Lung (tissue), 12 donors: ENCODE data around the gene VAT1. TPM values are rescaled to one million over a fixed set of nuclear protein-coding genes. Genes with fewer than 3 reads are reported as not detected.
A peak's percentile ranks its signal among the peaks of the same experiment; 100 is the strongest.

Source experiments
- ATAC-seq: fragments of 200-7000 bp; cut with Tn5 transposase; one replicate; pipeline ENCODE4 v1.9.1; 2020; ENCODE audit warnings: moderate number of reproducible peaks; ENCODE audit not compliant: insufficient read depth, low FRiP score
- DNase-seq, 3 donors: peaks; one replicate each; pipeline ENCODE4 v3.0.0-alpha.2; 2013 to 2017
- H3K27ac ChIP-seq, 2 donors: one replicate each; pipeline ENCODE4 v1.5.1; 2013; ENCODE audit warnings: mild to moderate bottlenecking in 2 of 2, moderate library complexity in 2 of 2, control low read depth in 1 of 2, inconsistent platforms in 1 of 2, low read depth in 1 of 2, low read length in 1 of 2
- H3K27me3 ChIP-seq, 3 donors: one replicate each; pipeline ENCODE4 v1.5.1; 2013; ENCODE audit warnings: low read length in 2 of 3; ENCODE audit not compliant: control insufficient read depth in 3 of 3, insufficient read depth in 3 of 3
- H3K36me3 ChIP-seq, 4 donors: one replicate each; pipeline ENCODE4 v1.5.1; 2013; ENCODE audit warnings: low read length in 4 of 4, mild to moderate bottlenecking in 1 of 4, moderate library complexity in 1 of 4; ENCODE audit not compliant: control insufficient read depth in 4 of 4, insufficient read depth in 4 of 4
- H3K4me1 ChIP-seq, 5 donors: one replicate each; pipeline ENCODE4 v1.5.1; 2013; ENCODE audit warnings: low read length in 5 of 5, mild to moderate bottlenecking in 2 of 5, moderate library complexity in 1 of 5; ENCODE audit not compliant: control insufficient read depth in 5 of 5, insufficient read depth in 5 of 5
- H3K4me3 ChIP-seq: one replicate; pipeline ENCODE4 v1.5.1; 2013; ENCODE audit warnings: mild to moderate bottlenecking, control low read depth, moderate library complexity
- H3K9ac ChIP-seq, 2 donors: one replicate each; pipeline ENCODE4 v1.5.1; 2013; ENCODE audit warnings: low read length in 2 of 2, control low read depth in 1 of 2; ENCODE audit not compliant: insufficient read depth in 1 of 2
- H3K9me3 ChIP-seq, 4 donors: one replicate each; pipeline ENCODE4 v1.5.1; 2013; ENCODE audit warnings: low read length in 3 of 4, mild to moderate bottlenecking in 1 of 4, moderate library complexity in 1 of 4; ENCODE audit not compliant: control insufficient read depth in 4 of 4, insufficient read depth in 3 of 4
- WGBS, 2 donors: extraction: QIAGEN DNeasy Blood & Tissue Kit; methylation state at CpG; one replicate each; pipeline ENCODE4 v1.1.7; 2013; 5-methylcytosine and 5-hydroxymethylcytosine counted together
- polyA plus RNA-seq, 2 donors: library from polyadenylated mRNA; stranded (reverse); fragments of 200-250 nt; gene quantifications; one replicate each; pipeline ENCODE4 v1.2.1, GENCODE V29; 2013
- total RNA-seq, 2 donors: library from RNA; depleted of rRNA in 1 of 2; stranded (reverse); fragments of >200 nt in 1 of 2; gene quantifications; one replicate each; pipeline ENCODE4 v1.2.1, GENCODE V29; 2014 to 2021
- TF ChIP-seq, protein P1 (sequence below): IDR thresholded peaks from 2 replicates; pipeline ENCODE4 v1.5.1; 2012; ENCODE audit warnings: mild to moderate bottlenecking; ENCODE audit errors: control extremely low read depth, extremely low read depth
- donor health status: control.
- donor health status: control.
- donor health status: Bipolar disorder and iron deficiency.
- donor health status: healthy.
- donor health status: DM: yes; HTN: yes; CAD: no.

The VAT1 gene
- total and polyA plus RNA-seq, 4 donors: 62.3 to 255 (median 121) TPM

DNA sequence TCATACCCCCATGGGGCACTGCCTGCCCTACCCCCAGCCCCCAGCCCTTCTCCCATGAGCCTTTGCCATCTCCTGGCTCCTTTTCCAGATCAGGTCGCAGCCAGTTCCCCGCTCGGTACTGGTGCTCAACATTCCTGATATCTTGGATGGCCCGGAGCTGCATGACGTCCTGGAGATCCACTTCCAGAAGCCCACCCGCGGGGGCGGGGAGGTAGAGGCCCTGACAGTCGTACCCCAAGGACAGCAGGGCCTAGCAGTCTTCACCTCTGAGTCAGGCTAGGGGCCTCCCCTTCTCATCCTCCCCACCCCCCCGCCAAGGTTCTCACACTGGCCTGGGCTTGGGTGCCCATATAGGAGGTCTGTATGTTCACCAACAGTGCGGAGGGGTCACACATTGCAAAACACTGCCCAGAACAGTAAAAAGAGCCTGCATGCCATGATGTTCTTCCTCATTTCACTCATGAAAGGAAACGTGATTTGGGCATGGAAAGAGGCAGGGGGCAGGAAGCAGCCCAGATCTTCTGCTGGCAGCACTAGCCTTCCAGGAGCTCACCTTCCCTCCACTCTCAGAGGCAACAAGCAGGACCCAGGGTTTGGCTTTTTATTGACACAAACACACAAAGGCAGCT, 8.1 kb downstream of the VAT1 start:
- DNase-seq: no peak
- Histone ChIP-seq H3K9ac (no peak overlapping the region), H3K9me3 (no peaks in the 10 kb centered on the region), H3K27me3 (no peaks in the 10 kb centered on the region), H3K4me3 (no peak overlapping the region), H3K27ac (peak overlapping the region in 1 of 2 donors; percentile 48), H3K36me3 (peaks cover 0 to 42% (median 7%) of the 10 kb centered on the region in 4 donors), H3K4me1 (peaks cover 0 to 26% (median 9%) of the 10 kb centered on the region in 5 donors)
- ATAC-seq: no peak
- 64 to 76% methylated on average over 12 of the region's 12 CpGs for WGBS, 2 donors
- TF ChIP-seq, protein P1, sequence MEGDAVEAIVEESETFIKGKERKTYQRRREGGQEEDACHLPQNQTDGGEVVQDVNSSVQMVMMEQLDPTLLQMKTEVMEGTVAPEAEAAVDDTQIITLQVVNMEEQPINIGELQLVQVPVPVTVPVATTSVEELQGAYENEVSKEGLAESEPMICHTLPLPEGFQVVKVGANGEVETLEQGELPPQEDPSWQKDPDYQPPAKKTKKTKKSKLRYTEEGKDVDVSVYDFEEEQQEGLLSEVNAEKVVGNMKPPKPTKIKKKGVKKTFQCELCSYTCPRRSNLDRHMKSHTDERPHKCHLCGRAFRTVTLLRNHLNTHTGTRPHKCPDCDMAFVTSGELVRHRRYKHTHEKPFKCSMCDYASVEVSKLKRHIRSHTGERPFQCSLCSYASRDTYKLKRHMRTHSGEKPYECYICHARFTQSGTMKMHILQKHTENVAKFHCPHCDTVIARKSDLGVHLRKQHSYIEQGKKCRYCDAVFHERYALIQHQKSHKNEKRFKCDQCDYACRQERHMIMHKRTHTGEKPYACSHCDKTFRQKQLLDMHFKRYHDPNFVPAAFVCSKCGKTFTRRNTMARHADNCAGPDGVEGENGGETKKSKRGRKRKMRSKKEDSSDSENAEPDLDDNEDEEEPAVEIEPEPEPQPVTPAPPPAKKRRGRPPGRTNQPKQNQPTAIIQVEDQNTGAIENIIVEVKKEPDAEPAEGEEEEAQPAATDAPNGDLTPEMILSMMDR: no peak

DNA sequence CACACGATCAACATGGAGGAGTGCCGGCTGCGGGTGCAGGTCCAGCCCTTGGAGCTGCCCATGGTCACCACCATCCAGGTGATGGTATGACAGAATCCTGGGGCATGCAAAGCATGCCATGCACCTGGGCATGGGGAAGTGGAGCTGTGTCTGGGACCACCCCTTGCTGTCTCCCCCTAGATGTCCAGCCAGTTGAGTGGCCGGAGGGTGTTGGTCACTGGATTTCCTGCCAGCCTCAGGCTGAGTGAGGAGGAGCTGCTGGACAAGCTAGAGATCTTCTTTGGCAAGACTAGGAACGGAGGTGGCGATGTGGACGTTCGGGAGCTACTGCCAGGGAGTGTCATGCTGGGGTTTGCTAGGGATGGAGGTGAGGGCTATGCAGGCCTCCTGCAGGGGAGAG, 8.9 kb downstream of the VAT1 start:
- ATAC-seq: no peak
- H3K27ac ChIP-seq: peak overlapping the region in 1 of 2 donors; percentile 30
- no peaks in the 10 kb centered on the region for H3K27me3 ChIP-seq
- DNase-seq: no peak
- peaks cover 0 to 40% (median 5%) of the 10 kb centered on the region in 4 donors for H3K36me3 ChIP-seq
- no peak overlapping the region for H3K4me3 ChIP-seq
- 82% methylated on average over 8 of the region's 8 CpGs for WGBS, 2 donors
- TF ChIP-seq, protein P1: no peak
- H3K9ac ChIP-seq: no peak overlapping the region
- no peaks in the 10 kb centered on the region for H3K9me3 ChIP-seq
- peaks cover 0 to 23% (median 3%) of the 10 kb centered on the region in 5 donors for H3K4me1 ChIP-seq

DNA sequence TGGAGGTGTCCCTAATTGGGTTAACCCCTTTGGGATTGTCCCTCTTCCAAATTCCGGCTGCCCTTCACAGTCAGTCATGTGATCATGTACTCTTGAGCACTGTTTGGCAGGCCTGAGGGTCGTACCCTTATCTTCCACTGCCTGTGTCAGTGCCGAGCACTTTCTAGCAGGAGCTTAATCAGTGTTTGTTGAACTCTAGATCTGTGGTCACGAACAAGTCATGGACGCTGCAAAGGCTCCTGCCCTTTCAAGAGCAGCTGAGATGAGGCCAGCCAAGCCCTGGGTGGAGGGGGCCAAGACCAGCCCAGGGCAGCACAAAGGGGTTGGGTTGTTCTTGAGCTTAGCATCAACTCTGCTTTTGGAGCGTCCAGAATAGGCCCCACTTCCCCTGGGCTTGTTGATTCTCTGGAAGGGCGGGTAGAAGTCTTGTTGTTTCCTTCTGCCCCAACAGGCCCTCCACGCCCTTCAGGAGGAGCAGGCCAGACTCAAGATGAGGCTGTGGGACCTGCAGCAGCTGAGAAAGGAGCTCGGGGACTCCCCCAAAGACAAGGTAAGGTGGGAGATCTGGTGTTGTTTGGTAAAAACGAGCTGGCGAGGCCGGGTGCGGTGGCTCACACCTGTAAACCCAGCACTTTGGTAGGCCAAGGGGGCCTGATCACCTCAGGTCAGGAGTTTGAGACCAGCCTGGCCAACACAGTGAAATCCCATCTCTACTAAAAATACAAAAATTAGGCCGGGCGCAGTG, 10.3 kb downstream of the VAT1 start:
- H3K4me3 ChIP-seq: no peak overlapping the region
- H3K9ac ChIP-seq: no peak overlapping the region
- peaks cover 0 to 24% (median 0%) of the 10 kb centered on the region in 5 donors for H3K4me1 ChIP-seq
- TF ChIP-seq, protein P1: no peak
- H3K9me3 ChIP-seq: no peaks in the 10 kb centered on the region
- ATAC-seq: no peak
- DNase-seq: no peak
- peak overlapping the region in 1 of 2 donors; percentile 15 for H3K27ac ChIP-seq
- H3K27me3 ChIP-seq: no peaks in the 10 kb centered on the region
- H3K36me3 ChIP-seq: peaks cover 0 to 32% (median 5%) of the 10 kb centered on the region in 4 donors
- 78 to 86% methylated on average over 15 of the region's 15 CpGs for WGBS, 2 donors
